Hematopoietic multipotent progenitor cell (in vitro differentiated cells): Measurements from ENCODE around the gene CCDC150. TPM values are rescaled to one million over a fixed set of nuclear protein-coding genes. Genes with fewer than 3 reads are reported as not detected.

Experiments used
- DNase-seq, 3 donors: peaks; one replicate each; pipeline ENCODE4 v3.0.0-alpha.2; 2011 to 2015; ENCODE audit warnings: low read depth in 2 of 3, low spot score in 2 of 3
- small RNA-seq: library from RNA; depleted of rRNA; stranded (forward); fragments of <200 nt; gene quantifications from one replicate; pipeline ENCODE3, GENCODE V24; 2012
- total RNA-seq: library from RNA; depleted of rRNA; stranded (reverse); fragments of >200 nt; gene quantifications from one replicate; pipeline ENCODE4 v1.2.3, GENCODE V29; 2012

The CCDC150 gene
- total RNA-seq, 1 donor, result 0.81 TPM

DNA sequence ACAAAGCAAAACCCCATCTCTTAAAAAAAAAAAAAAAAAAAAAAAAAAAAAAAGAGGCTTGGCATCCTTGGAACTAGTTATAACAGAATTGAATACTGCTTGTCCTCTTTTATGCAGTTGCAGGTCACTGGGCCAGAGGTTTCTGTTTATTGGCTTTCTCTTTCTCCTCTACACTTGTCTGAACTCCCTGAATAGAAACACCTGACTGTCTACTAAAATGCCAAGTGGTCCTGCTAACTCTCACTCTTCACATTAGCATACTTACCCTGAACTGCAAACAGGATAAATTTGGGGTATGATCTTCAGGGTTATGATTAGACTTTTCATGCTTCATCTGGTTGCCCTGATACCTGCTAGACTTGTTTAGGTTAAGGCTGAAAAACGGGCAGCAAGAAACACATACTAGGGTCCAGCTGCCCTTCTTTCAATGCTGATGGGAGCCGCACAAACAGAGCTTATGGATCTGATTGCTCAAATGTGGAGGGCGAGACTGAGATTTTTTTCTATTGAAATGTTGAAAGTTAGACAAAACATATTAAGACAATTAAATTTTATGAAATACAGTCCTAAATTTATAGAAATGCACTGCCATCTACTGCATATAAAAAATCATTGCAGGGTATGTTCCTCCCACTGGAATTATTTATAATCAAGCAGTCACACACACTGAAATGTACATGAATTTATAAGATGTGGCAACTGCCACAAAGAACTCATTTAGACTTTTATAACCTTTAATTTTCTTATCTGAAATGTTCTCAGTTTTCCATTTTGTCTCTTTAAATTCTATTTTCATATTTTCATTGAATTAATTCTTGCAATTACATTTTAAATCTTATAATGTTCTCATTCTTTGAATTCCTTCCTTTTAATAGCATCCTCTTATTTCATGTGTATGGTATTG lies 119.2 kb downstream of the CCDC150 start:
- DNase-seq, result peak in 2 of 3 donors; percentile 7 to 39

DNA sequence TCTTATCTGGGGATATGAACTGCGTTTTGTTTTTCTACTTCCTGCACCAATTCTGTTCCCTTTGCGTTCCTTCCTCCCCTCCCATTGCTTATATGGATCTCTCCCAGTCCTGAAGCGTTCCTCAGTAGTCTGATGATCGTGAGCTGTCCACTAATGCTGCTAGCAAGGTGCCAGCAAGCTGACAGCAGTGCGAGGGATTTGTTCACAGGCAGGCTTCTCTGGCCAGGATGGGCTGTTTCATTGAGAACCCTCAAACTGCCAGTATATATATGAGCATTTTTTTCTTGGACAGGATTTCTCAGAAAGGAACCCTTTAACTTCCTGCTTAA lies 119.8 kb downstream of the CCDC150 start:
- no peak for DNase-seq

DNA sequence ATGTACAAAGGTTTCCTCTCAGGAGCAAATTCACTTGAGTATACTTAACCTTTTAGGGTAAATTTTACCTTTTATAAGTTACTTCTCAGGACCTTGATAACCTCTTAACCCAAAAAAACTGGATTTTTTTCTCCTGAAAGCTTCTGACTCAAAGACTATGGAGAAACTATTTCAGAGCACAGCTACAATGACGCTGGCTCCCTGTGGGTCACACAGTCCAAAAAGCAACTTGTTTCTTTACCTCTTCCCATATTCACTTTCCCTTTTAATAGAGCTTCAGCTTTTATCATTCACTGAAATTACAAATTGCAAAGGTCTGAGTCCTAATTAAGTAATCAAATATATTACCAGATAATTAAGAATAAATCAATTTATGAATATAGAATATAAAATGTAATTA lies 127.6 kb downstream of the CCDC150 start:
- no peak for DNase-seq

Small RNA genes lying within 50 kb of the gene (small RNA-seq; reads per million reads assigned to genes)
- gene RF00424, result not detected

Other genes with a start within 250 kb of the CCDC150 start
- gene HECW2, start 46.2 kb upstream of the CCDC150 start, total RNA-seq, result 0.27 TPM
- gene GTF3C3, start 160.0 kb downstream of the CCDC150 start, total RNA-seq, result 29.4 TPM
- gene C2orf66, start 169.6 kb downstream of the CCDC150 start, total RNA-seq, result 0.27 TPM